Measurements from ENCODE around the gene TJP1.
"Not testable (repeated sequence)": the region's sequence is repeated elsewhere in the genome, so short reads cannot be mapped to it uniquely, and the experiment has no call there.

TJP1 gene

DNA sequence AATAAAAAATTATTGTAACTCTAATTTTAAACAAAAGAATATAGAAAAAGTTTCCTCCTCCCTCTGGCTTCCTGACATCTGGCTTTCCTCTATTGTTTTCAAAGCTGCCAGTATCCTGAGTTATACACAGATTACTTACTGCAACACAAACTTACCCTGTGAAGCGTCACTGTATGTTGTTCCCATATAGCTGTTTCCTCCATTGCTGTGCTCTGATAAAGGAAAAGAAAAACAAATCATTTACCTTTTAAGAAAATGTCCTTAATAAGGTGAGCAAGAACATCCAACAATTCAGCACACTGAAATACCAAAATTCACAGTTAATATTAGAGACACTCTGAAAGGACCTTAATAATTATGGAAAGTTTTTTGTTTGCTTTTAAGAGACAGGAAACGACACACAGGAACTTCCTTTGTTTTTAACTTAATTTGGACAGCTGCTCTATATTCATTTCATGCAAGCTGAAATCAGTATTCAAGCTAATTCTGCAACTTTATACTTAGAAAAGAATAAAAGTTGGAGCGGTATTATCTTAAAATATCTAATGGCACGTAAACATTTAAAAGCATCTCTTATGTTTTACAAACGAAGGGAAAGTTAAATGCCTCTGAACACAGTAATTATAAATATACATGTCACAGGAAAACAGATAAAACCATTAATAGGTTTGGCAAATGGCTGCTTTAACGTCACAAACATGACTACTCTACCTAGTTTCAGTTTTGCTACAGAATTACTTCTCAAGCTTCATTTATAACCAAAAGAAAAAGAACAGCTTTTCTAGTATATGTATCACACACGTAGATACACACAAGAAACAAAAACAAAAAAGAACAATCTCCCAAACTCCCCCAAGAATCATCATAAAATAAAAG lies 21.5 kb downstream of the TJP1 start:
- in situ Hi-C loops (cut with HindIII; ENCODE audit: low sequenced_read_pairs) = no loop called here

GRCh38 chr15:29799859-29800258 lies 22.4 kb downstream of the TJP1 start:
- in situ Hi-C loops (cut with HindIII; ENCODE audit: low sequenced_read_pairs) = no loop called here

DNA sequence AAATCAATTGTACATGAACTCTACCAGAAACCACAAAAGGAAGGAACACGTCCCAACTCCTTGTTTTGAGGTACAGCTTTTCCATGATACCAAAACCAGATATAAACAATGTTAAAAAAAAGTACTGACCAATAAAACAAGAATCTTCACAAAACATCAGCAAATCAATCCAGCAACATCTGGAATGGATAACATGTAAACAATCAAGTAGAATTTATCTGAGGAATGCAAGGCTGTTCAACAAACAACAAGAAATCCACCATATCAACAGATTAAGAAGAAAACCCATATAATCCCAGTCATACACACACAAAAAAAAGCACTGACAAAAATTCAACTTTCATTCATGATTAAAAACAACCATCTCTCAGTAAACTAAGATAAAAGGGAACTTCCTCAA lies 26.7 kb downstream of the TJP1 start:
- in situ Hi-C loops (cut with HindIII; ENCODE audit: low sequenced_read_pairs) = no loop called here

DNA sequence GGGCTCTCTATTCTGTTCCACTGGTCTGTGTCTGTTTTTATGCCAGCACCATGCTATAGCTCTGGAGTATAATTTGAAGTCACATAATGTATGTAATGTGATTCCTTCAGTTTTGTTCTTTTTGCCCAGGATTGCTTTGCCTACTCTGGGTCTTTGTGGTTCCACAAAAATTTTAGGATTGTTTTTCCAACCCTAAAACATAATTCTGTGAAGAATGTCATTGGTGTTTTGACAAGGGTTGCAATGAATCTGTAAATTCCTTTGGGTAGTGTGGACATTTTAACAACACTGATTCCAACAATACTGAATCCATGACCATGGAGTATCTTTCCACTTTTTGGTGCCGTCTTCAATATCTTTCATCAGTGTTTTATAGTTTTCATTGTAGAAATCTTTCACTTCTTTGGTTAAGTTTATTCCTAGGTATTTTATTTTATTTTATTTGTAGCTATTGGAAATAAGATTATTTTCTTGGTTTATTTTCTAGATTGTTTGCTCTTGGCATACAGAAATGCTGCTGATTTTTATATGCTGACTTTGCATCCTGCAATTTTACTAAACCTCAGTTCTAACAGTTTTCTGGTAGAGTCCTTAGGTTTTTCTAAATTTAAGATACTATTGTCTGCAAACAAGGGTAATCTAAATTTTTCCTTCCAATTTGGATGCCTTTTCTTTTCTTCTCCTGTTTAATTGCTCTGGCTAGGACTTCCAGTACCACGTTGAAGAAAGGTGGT lies 29.7 kb downstream of the TJP1 start:
- in situ Hi-C loops (cut with HindIII; ENCODE audit: low sequenced_read_pairs) = no loop called here

DNA sequence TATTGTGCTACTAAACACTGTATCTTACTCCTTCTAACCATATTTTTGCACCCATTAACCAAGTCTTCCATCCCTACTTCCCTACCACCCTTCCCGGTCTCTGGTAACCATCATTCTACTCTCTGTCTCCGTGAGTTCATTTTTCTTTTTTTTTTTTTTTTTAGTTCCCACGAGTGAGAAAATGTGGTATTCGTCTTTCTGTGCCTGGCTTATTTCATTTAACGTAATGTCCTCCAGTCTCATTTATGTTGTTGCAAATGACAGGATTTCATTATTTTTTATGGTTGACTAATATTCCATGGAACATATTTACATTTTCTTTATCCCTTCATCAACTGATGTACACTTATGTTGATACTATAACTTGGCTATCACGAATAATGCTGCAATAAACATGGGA lies 31.7 kb downstream of the TJP1 start:
- in situ Hi-C loops (cut with HindIII; ENCODE audit: low sequenced_read_pairs) = no loop called here

GRCh38 chr15:29789871-29790270 lies 32.4 kb downstream of the TJP1 start:
- in situ Hi-C loops (cut with HindIII; ENCODE audit: low sequenced_read_pairs) = no loop called here

GRCh38 chr15:29788433-29789034 lies 33.7 kb downstream of the TJP1 start:
- in situ Hi-C loops (cut with HindIII; ENCODE audit: low sequenced_read_pairs) = no loop called here

DNA sequence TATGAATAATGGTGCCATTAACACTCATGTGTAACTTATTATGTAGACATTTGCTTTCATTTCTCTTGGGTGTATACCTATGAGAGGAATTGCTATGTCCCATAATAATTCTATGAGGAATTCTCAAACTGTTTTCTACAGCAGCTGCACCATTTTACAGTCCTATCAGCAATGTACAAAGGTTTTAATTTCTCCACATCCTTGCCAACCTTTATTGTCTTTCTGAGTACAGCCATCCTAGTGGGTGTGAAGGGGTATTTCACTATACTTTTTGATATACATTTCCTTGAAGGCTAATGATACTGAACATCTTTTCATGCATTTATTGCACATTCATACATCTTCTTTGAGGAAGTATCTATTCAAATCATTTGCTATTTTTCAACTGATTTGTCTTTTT lies 34.5 kb downstream of the TJP1 start:
- in situ Hi-C loops (cut with HindIII; ENCODE audit: low sequenced_read_pairs) = no loop called here

DNA sequence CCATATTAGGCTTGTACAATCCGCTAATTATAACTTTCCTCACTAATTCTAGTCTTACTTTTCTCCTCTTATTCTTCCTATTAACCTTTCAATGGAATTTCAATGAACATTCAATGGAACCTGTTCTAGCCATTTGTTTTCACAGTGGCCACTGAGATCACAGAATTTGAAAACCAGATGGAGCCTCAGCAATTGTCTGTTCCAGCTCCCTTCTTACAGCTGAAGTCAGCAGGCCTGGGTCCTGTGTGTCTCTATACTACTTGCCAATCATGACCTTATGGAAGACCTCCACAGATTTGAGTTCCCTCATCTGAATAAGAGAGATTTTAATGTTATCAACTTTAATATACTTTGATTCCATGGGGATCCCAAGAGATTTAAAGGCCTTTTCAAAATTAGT lies 36.6 kb downstream of the TJP1 start:
- in situ Hi-C loops (cut with HindIII; ENCODE audit: low sequenced_read_pairs) = no loop called here

DNA sequence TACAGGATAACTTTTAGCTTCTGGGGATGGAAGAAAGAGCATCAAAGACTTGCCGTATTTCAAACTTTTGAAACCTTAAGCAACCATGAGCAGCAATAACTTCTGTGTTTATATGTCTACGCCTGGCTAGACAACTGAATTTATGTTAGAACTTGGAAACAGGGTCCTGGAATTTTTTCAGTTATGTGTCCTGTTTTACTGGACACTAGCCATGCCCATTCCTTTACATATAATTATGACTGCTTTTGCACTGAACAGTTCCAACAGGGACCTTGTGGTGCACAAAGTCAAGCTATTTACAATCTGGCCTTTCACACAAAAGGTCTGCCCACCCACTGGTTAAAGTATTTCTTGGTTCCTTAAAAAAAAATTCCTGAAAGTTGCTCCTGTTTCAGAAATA lies 37.1 kb downstream of the TJP1 start:
- in situ Hi-C loops (cut with HindIII; ENCODE audit: low sequenced_read_pairs) = no loop called here

DNA sequence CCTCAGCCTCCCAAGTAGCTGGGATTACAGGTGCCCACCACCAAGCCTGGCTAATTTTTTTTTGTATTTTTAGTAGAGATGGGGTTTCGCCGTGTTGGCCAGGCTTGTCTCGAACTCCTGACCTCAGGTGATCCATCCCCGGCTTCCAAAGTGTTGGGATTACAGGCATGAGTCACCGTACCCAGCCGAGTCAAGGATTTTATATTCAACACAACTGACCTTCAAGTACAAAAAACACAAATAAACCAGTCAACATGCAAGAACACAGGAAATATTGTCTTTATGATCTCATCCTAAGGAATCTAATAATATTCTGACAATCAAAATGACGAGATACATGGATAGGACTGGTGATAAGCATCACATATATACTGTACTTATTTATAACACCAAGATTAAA lies 37.9 kb downstream of the TJP1 start:
- in situ Hi-C loops (cut with HindIII; ENCODE audit: low sequenced_read_pairs) = no loop called here

GRCh38 chr15:29782816-29783215 lies 39.5 kb downstream of the TJP1 start:
- in situ Hi-C loops (cut with HindIII; ENCODE audit: low sequenced_read_pairs) = not testable (repeated sequence)

GRCh38 chr15:29778382-29778781 lies 43.9 kb downstream of the TJP1 start:
- in situ Hi-C loops (cut with HindIII; ENCODE audit: low sequenced_read_pairs) = no loop called here

- in situ Hi-C loops (cut with HindIII; ENCODE audit: low sequenced_read_pairs) = no loop called here
Observed at GRCh38 chr15:29776859-29777258, 45.4 kb downstream of the TJP1 start.

DNA sequence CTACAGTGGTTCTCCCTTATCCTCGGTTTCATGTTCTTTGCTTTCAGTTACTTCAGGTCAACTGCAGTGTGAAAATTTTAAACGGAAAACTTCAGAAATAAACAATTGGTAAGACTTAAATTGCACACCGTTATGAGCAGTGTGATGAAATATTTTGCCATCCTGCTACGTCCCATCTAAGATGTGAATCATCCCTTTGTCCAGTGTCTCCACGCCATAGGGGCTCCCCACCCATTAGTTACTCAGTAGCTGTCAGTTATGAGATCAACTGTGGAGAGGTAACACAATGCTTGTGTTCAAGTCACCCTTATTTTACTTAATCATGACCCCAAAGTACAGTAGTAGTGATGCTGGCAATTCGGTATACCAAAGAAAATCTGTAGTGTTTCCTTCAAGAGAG lies 47.4 kb downstream of the TJP1 start:
- in situ Hi-C loops (cut with HindIII; ENCODE audit: low sequenced_read_pairs) = no loop called here

DNA sequence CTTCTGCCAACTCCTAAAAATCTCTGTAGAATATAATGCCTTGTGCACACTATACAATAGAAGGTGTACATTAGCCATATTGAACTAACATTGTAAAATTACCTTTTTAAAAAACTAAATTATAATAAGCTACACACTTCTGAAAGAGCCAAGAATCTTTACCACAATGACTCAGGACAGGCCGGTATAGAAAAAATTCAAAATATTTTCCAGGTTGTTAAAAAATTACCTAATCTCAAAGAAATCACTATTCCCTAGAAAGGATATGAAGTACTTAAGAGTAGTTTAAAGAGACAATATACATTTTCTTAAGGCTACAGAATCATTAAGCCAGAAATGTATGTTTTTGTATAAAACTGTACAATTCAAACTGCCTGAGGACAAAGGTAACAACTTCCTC lies 48.5 kb downstream of the TJP1 start:
- in situ Hi-C loops (cut with HindIII; ENCODE audit: low sequenced_read_pairs) = no loop called here

DNA sequence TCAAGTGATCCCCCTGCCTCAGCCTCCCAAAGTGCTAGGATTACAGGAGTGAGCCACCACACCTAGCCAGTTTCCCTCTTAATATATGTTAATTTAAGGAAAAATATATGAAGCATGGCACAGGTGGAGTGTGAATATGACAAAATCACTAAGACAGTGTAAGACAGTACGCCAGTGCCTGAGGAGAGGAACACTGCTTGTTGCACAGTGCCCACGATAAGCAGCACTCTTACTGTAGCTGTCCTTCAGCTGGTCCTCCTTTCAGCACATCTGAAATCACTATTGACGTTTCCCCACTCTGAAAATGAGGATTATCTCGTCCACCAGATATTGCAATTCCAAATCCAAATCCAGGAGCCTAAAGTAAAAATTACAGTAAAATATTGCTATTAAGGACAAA lies 49.3 kb downstream of the TJP1 start:
- in situ Hi-C loops (cut with HindIII; ENCODE audit: low sequenced_read_pairs) = no loop called here

GRCh38 chr15:29770796-29771195 lies 51.5 kb downstream of the TJP1 start:
- in situ Hi-C loops (cut with HindIII; ENCODE audit: low sequenced_read_pairs) = no loop called here

- in situ Hi-C loops (cut with HindIII; ENCODE audit: low sequenced_read_pairs) = no loop called here
Observed at GRCh38 chr15:29765898-29766527, 56.3 kb downstream of the TJP1 start.

DNA sequence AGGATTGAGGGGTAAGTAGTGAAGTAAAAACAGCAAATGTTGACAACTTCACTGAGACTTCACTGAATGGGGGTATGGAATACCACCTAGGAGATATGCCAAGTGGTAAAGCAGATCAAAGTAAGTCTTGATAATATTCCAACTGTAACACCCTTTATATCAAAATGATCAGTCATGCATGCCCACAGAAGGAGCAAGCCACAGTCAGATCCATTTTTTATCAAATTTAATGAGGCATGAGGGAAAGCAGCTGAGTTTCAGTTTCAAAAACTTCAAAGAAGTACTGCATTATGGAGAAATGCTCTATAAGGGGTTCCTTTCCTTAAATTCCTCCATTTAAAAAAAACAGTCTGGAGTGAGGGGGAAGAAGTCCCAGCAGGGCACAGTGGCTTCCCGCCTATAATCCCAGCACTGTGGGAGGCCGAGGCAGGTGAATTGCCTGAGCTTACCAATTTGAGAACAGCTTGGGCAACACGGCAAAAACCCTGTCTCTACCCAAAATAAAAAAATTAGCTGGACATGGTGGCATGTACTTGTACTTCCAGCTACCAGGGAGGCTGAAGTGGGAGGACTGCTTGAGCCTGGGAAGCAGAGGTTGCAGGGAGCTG lies 56.9 kb downstream of the TJP1 start:
- in situ Hi-C loops (cut with HindIII; ENCODE audit: low sequenced_read_pairs) = no loop called here

DNA sequence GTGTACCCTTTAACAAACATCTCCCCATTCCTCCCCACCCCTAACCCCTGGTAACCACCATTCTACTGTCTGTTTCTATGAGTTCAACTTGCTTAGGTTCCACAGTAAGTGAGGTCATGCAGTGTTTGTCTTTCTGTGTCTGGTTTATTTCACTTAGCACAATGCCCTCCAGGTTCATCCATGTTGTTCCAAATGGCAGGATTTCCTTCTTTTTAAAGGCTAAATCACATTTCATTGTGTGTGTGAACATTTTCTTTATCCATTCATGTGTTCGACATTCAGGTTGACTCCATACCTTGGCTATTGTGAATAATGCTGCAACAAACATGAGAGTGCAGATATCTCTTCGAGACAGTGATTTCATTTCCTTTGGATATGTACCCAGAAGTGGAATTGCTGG lies 62.7 kb downstream of the TJP1 start:
- in situ Hi-C loops (cut with HindIII; ENCODE audit: low sequenced_read_pairs) = no loop called here
